Mesenteric fat pad (tissue), 1 donor: ENCODE results near the gene HNRNPA2B1. TPM values are rescaled to one million over a fixed set of nuclear protein-coding genes. Genes with fewer than 3 reads are reported as not detected.
"Not testable (repeated sequence)": the region's sequence is repeated elsewhere in the genome, so short reads cannot be mapped to it uniquely, and the experiment has no call there.

ENCODE experiments used
- DNase-seq: peaks from one replicate; pipeline ENCODE4 v3.0.0-alpha.2; 2020; ENCODE audit warnings: low spot score
- total RNA-seq: library from RNA; stranded (reverse); fragmentation: NEBNext Ultra II Directional; extraction: Animal tissue kit (Norgen Biotek cat#: 25700); gene quantifications from one replicate; pipeline ENCODE4 v1.2.1, GENCODE V29; 2021
- donor health status: DM: yes; HTN: yes; CAD: no.

The HNRNPA2B1 gene
- total RNA-seq, 1 donor from 2014 or later: 361 TPM

- DNase-seq: not testable (repeated sequence)
Observed at GRCh38 chr7:26147646-26148306, 52.8 kb downstream of the HNRNPA2B1 start.

- no peak for DNase-seq
Observed at GRCh38 chr7:26147030-26147429, 53.5 kb downstream of the HNRNPA2B1 start.

GRCh38 chr7:26145238-26145637 lies 55.3 kb downstream of the HNRNPA2B1 start:
- DNase-seq: no peak

GRCh38 chr7:26144184-26145080 lies 56.1 kb downstream of the HNRNPA2B1 start:
- DNase-seq: no peak

GRCh38 chr7:26143298-26144048 lies 57.1 kb downstream of the HNRNPA2B1 start:
- no peak for DNase-seq

GRCh38 chr7:26141077-26141476 lies 59.5 kb downstream of the HNRNPA2B1 start:
- DNase-seq: no peak

GRCh38 chr7:26140380-26140779 lies 60.2 kb downstream of the HNRNPA2B1 start:
- no peak for DNase-seq

Other genes starting within 250 kb of the HNRNPA2B1 start
- 2.7 TPM for gene NFE2L3, start 48.5 kb downstream of the HNRNPA2B1 start, total RNA-seq
- gene CBX3, start 999 bp upstream of the HNRNPA2B1 start, total RNA-seq: 102 TPM
- 52.8 TPM for gene SNX10, start 91.1 kb upstream of the HNRNPA2B1 start, total RNA-seq